GM21390 (cell line): Measurements from ENCODE around the gene SERPINB8.
"Not testable (repeated sequence)": the region's sequence is repeated elsewhere in the genome, so short reads cannot be mapped to it uniquely, and the experiment has no call there.

Source experiments
- ATAC-seq: cut with Tn5 transposase; IDR thresholded peaks from one replicate; pipeline ENCODE4 v1.9.1; 2021; ENCODE audit not compliant: unreplicated experiment

Gene SERPINB8, protein sequence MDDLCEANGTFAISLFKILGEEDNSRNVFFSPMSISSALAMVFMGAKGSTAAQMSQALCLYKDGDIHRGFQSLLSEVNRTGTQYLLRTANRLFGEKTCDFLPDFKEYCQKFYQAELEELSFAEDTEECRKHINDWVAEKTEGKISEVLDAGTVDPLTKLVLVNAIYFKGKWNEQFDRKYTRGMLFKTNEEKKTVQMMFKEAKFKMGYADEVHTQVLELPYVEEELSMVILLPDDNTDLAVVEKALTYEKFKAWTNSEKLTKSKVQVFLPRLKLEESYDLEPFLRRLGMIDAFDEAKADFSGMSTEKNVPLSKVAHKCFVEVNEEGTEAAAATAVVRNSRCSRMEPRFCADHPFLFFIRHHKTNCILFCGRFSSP

DNA sequence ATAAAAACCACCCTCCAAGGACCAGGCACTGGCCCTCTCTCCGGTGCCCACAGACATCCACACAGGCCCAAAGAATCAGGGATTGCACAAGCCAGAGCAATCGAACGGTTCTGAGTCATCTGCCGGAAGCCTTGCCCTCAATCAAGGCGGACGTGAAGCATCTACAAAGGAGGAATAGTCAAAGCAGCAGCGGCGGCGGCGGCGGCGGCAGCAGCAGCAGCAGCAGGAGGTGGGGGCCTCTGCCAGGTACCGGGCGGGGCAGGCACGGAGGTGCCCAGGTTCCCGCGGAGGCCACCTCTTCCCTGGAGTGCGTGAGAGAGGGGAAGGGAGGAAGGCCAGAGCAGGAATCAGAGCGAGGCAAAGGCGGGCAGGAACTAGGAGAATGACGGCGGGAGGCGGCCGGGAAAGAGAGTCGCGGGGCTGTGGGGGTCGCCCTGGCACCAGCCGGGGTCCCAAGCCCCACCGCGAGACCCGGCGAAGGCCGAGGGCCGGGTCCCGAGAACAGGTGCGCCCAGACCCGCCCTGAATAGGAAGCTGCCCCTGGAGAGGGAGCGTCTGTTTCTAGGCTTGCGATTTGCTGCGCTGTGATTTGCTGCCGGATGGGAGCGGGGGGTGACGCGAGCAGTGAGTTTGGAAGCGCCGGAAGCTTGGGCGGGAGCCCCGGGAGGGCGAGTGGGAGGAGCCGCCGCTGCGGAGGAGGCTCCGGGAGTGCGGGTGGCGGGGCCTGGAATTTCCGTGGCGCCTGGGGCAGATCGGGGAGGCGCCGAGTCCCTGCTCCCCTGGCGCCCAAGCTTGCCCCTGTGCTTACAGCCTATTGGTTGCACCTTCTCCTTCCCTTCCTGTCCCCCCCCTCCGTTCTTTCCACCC, at the start of gene SERPINB8:
Gene SERPINB8, plus strand, starts transcription at position 140 of the 867 bp plus-strand sequence. CDS start 8,228 bp downstream, outside the sequence.
- peak; percentile 91 for ATAC-seq

- no peak for ATAC-seq
Measured at GRCh38 chr18:63922049-63922448, 47.8 kb upstream of the SERPINB8 start.

DNA sequence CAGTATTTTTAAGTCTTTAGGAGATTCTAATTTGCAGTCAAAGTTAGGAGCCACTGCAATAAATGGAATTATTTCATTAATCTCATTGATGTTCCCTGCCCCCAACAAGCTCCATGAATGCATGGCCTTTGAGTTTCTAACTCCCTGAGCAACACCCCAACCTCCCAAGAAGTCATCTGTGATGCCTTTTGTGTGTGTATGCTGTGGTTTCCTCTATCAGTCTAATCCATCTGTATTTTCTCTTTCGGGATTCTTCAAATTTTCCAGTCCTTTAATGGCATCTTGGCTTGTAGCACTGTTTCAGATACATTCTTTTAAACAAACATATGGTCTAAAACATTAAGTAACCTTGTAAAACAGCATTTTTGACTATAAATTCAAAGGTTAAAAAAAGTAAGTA, 45.3 kb upstream of the SERPINB8 start:
- no peak for ATAC-seq

DNA sequence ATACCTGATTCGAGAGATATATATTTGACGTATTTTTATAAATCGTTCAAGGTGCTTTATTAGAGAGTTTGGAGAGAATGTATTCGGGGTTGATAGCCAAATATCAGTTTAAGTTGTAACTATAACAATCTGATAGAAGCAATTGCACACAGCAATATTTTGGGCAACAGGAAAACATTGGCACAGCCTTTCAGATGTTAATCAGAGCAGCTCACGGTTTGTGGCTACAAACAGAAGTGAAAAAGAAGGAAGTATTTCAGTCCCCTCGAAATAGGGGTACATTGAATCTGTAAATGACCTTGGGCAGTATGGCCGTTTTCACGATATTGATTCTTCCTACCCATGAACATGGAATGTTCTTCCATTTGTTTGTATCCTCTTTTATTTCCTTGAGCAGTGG, 41.5 kb upstream of the SERPINB8 start:
- ATAC-seq, result no peak

GRCh38 chr18:63929369-63929768, 40.5 kb upstream of the SERPINB8 start:
- not testable (repeated sequence) for ATAC-seq

DNA sequence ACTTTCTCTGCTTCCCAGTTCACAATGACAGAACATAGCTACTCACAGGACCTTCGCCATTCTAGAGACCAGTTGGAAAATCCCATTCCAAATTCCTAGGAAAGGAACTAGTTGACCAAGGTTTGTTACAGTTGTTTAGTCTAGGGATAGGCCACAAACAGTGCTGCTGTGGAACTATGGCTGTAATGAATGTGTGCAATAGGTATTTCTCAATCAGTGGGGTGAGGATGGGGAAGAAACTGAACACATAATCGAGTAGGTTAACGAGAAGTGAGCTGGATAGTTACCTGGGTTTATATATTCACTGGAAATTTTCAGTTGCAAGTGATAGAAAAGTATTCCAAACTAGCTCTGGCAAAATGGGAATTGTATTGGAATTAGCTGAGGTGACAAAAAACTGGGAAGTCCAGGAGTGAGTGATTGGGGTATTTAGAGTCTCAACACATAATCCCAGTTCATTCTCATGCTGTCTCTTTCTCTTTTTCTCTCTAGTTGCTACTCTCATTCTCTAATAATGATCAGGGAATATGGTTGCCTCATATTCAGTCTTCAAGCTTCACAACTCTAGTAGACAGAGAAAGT, 39.0 kb upstream of the SERPINB8 start:
- ATAC-seq, result no peak

- peak; percentile 98 for ATAC-seq
Measured at GRCh38 chr18:63936156-63936931, 33.5 kb upstream of the SERPINB8 start.

GRCh38 chr18:63936932-63937393, 32.9 kb upstream of the SERPINB8 start:
- peak; percentile 14 for ATAC-seq

DNA sequence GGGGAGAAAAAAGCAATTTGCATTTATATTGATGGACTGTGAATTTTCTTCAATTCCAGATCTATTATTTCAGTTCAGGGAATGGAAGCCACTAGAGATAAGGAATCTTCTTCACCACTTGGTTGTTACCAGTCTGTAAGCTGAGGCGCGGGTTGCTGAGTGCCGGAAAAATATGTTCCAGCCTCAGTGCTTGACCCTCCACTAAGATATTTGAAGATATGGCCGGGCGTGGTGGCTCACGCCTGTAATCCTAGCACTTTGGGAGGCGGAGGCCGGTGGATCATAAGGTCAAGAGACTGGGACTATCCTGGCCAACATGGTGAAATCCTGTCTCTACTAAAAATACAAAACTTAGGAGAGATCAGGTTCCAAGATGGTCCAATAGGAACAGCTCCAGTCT, 29.9 kb upstream of the SERPINB8 start:
- ATAC-seq, result no peak

DNA sequence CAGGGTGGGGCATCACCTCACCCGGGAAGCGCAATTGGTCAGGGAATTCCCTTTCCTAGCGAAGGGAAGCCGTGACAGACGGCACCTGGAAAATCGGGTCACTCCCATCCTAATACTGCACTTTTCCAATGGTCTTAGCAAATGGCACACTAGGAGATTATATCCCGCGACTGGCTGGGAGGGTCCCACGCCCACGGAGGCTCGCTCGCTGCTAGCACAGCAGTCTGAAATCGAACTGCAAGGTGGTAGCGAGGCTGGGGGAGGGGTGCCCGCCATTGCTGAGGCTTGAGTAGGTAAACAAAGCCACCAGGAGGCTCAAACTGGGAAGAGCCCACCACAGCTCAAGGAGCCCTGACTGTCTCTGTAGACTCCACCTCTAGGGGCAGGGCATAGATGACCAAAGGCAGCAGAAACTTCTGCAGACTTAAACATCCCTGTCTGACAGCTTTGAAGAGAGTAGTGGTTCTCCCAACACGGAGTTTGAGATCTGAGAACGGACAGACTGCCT, 29.3 kb upstream of the SERPINB8 start:
- not testable (repeated sequence) for ATAC-seq

DNA sequence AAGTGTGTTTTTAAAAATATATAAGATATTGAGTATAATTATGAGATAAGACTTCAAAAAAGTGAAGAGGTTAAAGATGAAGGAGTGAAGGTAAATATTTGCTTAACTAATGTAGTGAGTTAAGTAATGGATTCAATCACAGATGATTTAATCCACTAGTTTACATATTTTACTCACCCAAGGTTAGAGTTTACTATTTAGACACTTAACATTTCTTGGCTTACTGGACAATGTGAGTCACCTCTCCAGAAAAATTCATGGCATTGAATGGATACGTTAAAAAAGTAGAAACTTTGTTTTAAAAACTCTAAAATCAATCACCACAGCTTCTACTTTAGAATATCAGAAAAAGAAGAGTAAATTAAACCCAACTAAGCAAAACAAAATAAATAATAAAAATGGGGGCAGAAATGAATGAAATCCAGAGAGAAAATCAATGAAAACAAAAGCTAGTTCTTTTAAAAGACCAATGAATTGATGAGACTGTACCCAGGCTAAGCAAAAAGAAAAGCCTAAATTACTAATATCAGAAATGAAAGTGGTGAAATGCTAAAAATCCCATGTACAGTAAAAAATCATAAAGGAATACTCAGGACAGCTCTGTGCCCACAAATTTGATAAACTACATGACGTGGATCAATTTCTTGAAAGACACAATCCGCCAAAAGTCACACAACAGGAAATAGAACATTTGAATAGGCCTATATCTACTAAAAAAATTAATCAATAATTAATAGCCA, 22.7 kb upstream of the SERPINB8 start:
- ATAC-seq, result no peak

DNA sequence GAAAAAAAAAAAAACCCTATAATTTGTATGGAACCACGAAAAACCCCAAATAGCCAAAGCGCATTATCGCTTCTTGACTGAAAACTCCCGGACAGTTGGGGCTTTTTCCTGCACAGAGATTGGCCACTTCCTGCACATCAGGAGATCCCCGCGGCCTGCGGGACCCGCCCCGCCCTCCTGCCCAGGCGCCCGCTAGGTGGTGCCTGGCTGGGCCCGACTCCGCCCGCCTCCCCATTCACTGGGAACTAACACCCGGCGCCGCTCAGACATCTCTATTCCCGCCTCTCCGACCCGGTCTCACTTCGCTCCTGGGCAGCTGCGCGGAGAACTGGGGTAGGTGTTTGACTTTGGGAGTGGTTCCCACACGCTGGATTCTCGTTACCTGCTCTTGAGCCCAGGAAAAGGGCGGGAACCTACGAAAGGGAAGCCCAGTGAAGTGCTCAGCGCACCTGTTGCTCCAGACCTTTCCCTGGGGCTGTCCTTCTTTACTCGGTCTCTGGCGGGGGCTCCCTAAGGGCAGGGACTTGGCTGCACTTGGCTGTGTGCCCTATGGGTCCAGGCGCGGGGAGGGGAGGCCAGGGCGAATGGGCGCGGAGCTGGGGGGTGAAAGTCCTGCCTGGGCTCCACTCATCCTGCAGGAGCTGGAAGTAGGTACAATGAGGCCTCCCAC, 20.7 kb upstream of the SERPINB8 start, which contains the start of gene HMSD:
Gene HMSD, plus strand, starts transcription at position 234 of the 670 bp plus-strand sequence. CDS start 4,155 bp downstream, outside the sequence.
- peak; percentile 89 for ATAC-seq

GRCh38 chr18:63951302-63951705, 18.6 kb upstream of the SERPINB8 start:
- ATAC-seq, result peak; percentile 38

DNA sequence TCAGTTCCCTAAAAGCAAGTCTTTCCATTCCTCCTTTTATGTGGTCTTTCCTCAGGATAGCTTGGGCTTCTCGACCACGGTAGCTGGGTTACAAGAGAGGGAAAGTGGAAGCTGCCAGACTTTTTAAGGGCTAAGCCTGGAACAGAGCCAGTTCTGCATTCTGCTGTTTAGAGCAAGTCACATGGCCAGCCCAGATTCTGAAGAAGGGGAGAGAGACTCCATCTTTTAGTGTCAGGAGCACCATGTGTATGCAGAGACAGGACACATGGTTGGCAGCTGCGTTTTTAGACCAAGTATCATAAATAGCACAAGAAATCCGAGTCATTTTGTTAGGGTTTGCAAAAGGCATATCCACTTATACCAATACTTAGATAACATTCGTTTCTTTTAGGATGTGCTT, 16.1 kb upstream of the SERPINB8 start:
- no peak for ATAC-seq

DNA sequence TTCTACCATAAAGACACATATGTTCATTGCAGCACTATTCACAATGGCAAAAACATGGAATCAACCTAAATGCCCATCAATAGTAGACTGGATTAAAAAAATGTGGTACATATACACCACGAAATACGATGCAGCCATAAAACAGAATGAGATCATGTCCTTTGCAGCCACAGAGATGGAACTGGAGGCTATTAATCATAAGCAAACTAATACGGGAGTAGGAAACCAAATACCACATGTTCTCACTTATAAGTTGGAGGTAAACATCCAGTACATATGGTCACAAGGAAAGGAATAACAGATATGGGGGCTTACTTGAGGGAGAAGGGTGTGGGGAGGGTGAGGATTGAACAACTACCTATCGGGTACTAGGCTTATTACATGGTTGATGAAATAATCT, 13.1 kb upstream of the SERPINB8 start:
- ATAC-seq, result no peak

DNA sequence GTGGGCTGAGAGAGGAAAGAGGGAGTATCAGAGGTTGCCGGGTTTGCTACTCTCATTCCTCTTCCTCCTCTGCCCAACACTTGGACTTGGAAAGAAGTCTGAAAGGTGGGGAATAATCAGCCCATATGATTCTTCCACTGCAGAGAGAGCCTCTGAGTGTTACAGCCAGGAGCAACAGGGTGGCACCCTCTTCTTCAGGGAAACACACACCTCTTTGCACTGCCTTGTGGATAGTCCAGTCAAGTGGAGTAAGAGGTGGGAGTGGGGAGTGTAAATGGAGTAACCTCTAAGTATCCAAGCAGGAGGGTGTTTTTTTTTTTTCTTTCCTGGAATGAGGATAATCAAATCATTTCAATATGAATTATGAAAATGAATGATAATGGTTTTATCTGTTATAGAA, 9.0 kb upstream of the SERPINB8 start:
- ATAC-seq, result no peak

GRCh38 chr18:63961435-63961980, 8.4 kb upstream of the SERPINB8 start:
- ATAC-seq, result no peak

DNA sequence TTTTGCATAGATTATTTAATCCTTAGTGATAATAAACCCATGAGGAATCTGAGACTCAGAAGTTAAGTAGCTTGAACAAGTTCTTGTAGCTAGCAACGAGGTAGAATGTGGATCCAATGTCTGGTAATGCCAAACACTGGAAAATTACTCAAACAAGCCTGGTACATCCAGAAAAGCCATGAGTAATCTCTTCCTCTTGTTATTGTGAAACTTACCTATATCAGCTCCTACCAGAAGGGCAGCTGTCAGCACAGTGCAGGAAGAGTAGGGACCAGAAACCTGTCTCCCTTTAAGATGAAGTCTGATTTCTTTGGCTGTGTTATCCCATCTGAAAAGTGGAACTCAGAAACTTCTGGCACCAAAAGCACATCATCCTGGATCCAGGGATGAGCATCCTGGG, 7.7 kb upstream of the SERPINB8 start:
- ATAC-seq, result no peak
